Measurements from ENCODE around the gene CTDP1.
"Not testable (repeated sequence)": the region's sequence is repeated elsewhere in the genome, so short reads cannot be mapped to it uniquely, and the experiment has no call there.

Gene CTDP1

DNA sequence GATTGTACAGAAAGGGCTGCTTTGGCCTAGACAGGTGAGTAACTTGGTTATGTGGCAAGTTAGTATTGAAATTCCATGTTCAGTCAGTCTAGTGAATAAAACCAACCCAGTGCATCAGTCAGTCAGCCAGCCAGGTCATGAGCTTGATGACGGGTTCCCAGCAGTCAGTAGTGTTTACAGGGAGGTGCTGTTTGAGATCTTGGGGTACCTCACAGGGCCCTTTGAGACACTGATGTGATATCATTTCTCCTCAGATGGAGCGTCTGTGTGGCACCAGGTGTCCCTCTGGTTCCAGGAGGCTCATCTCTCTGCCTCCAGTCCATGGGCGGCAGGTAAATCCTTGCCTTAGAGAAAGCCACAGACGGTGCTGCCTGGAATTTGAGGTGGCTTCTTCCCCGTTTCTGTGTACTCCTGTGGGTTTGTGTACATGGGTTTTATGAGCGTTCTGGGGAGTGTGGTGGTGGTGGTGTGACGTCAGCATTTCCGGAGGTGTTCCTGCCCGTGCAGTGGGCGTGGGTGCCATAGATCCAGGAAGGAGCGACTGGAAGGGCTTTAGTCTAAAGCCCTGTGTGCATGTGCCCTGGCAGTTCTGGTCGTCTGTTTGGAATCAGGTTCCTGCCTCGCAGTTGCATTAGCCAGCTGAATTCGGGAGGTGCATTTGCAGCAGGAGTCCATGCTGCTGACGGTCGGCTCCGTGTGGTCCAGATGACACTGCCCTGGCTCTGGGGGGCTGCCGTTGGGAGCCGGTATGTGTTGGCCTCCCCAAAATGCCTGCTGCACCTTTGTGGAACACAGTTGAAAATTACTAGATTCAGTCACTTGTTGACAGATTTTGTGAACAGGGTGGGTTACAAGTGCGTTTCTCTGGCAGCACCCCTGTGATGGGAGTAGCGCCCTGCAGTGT lies 2.1 kb downstream of the CTDP1 start:
- DNase-seq (ENCODE audit: low spot score) = no peak

DNA sequence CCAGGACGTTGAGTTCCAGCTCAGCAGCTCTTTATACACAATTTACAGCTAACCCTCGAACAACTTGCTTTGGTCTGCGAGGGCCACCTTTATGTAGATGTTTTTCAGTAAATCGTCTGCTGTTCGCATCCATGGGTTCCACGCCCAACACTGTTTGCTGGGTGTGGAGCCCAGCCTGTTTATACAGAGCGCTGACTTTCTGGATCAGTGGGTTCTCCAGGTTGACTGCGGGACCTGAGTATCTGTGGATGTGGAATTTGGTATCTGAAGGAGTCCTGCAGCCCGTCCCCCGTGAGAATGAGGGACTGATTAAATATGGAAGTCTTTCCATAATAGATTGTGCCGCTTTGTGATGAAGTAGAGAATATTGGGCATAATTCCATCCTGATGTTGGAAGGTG lies 2.9 kb downstream of the CTDP1 start:
- no peak for DNase-seq (ENCODE audit: low spot score)

DNA sequence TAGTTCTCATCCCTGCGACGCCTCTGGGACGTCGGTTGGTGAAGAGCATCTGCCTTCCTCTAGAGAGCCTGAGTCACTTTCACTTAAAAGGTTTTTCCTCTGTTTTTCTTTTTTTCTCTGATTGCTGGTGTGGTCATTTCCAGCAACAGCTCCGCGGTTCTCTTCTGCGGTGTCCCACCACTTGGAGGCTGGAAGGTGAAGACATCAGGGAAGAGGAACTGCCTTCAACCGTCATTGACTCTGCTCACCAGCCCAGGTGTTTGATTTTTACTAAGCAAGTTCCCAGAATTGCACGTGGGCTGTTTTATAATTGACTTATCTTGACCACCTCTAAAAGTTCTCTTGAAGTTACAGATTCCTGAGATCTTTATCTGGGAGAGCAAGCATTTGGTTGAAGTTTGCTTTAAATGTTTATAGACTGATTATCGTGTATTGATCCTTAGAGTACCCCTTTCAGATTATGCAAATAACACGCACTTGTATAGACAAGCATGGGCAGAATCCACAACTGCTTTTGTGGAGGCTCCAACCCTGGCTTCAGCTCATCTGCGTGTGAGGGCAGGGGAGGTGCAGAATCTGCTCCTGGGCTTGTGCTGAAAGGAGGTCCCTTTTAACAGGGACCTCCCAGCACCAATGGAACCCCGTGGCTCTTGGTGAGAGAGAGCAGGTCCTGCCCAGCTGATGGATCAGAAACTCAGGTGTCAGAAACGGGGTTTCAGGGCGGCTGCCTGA lies 3.5 kb downstream of the CTDP1 start:
- no peak for DNase-seq (ENCODE audit: low spot score)

DNA sequence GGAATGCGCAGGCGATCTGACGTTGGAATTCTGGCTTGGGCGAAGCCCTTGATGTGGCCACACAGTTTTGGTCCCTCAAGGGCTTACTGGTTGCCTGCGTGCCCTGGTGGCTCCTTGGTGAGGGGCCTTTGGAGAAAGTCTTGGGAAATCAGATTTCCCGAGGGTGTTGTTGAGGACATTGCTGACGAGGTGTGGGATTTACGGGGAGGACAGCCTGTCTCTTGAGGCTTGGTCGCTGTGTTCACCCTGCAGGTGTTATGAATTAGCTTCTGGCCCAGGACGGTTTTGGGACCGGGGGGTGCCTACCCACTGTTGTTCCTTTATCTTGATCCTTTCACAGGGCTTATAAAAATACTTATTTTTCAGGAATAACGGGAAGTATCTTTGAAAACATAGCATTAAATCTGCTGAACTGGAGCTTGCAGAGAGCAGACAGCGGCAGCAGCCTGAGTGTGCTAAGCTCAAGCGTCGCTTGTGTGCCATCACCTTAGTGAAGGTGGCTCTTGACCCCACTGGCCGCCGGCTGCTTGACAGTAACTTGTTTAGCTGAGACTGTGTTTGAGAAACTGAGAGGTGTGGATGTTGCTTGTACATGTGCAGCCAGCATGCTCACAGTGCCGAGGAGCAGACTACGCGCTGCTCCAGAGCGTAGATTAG lies 4.2 kb downstream of the CTDP1 start:
- DNase-seq (ENCODE audit: low spot score) = no peak

DNA sequence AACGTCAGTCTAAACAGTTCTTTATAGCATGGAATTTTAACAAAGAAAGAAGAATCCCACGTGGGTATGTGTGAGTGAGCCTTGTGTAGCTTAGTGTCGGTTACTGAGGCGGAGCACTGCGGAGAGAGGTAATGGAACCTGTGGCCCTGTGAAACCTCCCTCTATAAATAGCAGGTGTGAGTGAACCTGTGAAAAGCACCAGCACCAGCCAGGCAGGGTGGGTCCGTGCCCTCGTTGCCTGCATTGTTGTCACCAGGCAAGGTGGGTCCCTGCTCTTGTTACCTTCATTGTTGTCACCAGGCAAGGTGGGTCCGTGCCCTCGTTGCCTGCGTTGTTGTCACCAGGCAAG lies 4.7 kb downstream of the CTDP1 start:
- no peak for DNase-seq (ENCODE audit: low spot score)

DNA sequence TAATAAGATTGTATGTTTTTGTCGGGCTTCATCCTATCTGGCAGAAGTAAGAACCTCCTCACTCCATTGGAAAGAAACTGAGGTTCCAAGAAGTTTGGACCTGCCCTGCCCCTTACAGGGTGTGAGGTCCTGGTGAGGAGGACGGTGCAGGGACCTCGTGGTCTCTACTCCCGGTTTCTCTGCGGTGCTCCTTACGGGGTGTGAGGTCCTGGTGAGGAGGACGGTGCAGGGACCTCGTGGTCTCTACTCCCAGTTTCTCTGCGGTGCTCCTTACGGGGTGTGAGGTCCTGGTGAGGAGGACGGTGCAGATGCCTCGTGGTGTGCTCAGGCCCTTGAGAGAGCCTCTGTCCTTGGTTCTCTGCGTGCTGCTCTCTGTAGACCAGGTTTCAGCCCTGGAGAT lies 5.2 kb downstream of the CTDP1 start:
- no peak for DNase-seq (ENCODE audit: low spot score)

DNA sequence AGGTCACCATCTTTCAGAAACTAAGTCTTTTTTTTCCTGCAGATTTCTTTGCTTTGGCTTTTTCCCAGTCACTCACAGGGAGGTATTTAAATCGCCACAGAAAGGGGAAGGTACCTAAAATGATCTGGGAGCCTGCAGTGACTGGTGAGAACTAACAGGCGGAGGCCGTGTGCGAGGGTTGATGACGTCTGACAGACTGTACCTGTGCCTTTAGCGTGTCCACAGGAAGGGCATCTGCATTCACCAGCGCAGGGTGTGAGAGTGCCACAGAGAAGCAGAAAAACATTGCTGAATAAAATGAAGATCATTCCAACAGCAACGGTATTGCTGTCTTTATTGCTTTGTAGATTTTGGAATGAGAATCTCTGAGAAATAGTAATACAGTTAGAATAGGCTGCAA lies 5.7 kb downstream of the CTDP1 start:
- DNase-seq (ENCODE audit: low spot score) = no peak

DNA sequence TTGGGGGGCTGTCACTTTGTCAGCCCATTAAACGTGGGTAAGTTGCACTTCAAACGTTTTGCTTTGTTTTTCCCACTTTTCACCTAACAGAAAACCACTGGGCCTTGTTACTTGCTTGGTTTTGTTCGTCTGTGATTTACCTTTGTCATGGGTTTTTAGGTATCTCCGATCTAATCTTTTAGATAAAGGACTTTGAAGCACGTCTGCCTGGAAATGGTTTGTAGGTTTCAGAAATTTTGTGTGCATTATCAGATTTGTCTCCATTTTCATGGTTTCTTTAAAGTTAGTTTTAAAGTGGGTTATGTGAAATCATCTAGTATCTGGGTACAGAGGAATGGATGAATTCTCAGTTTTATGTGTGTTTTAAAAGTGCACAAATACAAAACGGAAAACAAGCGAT lies 6.4 kb downstream of the CTDP1 start:
- DNase-seq (ENCODE audit: low spot score) = no peak

DNA sequence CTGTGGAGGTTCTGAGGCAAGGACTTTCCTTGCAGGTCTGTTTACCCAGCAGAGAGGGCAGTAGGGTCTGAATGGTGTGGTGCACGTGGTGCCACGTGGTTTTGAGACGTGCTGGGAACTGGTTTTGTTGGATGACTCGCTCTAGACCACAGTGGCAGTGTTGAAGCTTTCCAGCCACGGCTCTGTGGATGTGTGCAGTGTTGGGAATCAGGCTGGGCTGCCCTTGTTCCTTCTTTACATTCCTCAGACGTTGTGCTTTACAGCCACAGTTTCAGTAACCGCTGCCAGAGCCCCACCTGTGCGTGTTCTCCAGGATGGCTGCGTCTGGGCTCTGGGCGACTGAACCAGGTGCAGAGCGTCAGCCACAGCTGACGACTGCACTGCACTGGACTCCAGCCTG lies 8.2 kb downstream of the CTDP1 start:
- no peak for DNase-seq (ENCODE audit: low spot score)

DNA sequence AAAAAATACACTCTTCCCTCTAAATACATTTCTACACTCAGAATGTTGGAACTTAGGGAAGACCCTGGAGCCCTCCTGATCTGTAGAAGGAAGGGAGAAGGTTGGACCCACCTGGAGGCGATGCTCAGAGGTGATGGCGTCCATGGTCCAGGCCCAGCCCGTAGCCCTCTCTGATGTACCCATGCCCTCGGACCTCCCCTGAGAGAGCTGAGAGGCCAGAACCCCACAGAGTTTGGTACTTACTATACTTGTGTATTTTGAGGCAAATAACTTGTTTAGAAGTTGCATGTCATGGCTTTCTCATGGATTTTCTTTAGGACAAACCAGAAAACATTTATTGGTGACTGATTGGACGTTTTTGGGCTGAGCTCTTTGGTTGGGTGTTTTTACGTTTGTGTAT lies 10.5 kb downstream of the CTDP1 start:
- no peak for DNase-seq (ENCODE audit: low spot score)

DNA sequence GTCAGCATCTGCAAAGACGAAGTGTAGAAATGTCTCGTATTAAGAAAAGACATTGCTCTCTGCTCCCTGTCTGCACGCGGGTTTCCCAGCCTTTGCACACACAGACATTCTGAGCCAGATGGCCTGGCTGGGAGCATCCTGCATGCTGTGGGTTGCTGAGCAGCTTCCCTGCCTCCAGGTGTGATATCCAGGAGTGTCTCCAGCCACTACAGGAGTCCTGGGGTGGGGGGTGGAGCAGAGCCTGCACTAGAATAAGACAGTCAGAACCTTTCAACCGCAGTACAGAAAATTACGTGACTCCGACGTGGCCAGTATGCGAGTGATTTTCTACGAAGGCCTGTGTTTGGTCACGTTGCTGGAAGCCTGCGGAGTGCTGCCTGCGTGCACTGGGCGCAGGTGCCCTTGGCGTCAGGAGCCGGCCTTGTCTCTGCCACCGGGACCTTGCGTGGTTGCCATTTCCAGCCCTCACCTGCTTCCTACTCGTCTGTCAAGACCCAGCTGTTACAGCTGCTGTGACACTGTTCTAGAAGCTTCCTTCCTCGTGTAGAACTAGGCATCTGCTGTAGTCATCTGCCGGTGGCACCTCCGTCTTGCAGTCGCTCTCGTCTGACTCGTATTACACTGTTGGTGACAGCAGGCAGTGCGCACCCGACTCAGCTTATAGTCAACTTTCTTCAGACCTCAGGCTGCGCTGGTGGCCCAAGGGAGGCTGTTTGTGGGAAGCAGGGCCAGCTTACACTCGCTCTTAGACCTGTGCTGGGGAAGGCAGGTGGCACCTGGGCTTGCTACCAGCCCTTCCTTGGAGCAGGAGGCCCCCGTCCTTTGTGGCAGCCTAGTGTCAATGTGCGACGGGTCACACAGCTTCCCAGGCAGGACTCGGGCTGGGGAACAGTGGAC lies 11.2 kb downstream of the CTDP1 start:
- DNase-seq (ENCODE audit: low spot score) = no peak

DNA sequence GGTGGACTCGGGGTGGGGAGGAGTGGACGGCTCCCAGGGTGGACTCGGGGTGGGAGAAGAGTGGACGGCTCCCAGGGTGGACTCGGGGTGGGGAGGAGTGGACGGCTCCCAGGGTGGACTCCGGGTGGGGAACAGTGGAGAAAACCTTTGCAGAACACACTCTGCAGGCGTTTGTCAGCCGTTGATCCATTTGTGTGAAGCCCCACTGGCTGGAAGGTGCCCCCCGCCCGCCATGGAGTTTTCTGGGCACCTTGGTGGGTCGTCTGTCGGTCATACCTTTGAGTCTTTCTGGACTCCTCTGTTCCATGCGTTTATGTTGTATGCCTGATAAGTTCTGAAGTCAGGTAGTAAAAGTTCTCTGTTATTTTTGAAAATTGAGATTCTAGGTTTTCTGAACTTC lies 12.5 kb downstream of the CTDP1 start:
- no peak for DNase-seq (ENCODE audit: low spot score)

DNA sequence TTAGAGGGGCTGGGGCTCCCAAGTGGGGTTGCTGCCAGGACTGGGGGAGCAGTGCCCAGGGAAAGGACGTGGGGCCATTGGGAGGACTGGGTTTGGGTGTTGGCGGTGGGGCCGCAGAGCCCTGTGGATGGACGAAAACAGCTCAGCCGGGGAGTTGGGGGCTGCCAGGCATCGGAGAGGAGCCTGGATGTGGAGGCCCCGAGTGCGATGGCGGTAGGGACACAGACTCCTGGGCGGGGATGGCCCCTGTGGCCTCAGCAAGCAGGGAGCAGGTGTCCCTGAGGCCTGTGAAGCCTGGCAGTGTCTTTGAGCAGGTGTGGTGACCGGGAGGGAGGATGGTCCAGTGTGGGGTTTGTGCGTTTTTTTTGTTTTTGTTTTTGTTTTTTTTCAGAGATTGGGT lies 13.3 kb downstream of the CTDP1 start:
- DNase-seq (ENCODE audit: low spot score) = no peak

DNA sequence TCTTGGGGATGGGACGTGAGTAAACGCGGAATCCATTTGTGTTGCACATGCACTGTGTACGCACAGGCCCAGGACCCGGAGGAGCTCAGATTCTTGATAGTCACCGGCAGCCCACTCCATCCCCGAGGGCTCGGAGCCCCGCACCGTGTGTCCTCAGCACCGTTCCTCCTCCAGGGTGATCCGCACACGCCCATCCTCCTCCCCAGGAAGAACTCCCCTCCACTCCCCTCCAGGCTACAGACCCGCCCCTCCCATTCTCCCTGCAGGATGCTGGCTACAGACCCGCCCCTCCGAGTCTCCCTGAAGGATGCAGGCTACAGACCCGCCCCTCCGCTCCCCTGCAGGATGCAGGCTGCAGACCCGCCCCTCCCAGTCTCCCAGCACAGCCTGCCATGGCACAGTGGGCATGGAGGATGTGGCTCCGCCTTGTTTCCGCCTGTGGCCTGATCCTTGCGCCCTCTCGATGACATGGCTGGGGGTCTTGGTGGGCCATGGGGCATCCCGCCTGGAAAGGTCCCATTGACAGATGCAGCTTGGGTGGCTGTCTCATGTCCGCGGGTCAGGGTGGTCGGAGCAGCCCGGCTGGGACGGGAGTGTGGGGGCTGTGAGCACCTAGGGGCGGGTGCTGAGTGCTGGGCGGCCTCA lies 14.1 kb downstream of the CTDP1 start:
- no peak for DNase-seq (ENCODE audit: low spot score)

DNA sequence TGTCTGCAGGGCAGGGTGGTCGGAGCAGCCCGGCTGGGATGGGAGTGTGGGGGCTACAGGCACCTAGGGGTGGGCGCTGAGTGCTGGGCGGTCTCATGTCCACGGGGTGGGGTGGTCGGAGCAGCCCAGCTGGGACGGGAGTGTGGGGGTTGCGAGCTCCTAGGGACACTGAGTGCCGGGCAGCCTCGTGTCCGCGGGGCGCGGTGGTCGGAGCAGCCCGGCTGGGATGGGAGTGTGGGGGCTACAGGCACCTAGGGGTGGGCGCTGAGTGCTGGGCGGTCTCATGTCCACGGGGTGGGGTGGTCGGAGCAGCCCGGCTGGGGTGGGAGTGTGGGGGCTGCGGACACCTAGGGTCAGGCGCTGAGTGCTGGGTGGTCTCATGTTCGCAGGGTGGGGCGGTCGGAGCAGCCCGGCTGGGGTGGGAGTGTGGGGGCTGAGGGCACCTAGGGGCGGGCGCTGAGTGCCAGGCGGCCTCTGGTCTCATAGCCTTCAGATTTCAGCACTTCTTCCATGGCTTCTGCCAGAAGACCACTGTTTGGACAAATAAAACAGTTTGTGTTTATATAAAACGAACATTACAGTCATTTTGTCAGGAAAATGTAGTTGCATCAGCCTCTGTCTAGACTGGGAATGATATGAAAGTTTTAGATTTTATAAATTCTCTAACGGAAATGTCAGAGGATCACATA lies 14.7 kb downstream of the CTDP1 start:
- not testable (repeated sequence) for DNase-seq (ENCODE audit: low spot score)

DNA sequence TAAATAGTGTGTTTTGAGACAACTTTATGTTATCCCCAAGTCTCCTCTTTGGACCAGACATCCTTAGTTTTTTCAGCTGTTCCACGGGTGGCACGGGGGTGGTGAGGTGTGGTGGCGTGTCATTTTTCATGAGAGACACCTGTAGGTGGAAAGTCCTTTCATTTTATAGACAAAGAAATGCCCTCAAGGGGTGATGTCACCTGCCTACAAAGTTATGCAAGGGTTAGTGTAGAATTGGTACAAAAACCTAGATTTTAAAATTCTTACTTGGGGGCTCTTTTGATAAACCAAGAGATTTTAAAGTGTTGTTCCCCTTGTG lies 15.3 kb downstream of the CTDP1 start:
- no peak for DNase-seq (ENCODE audit: low spot score)

DNA sequence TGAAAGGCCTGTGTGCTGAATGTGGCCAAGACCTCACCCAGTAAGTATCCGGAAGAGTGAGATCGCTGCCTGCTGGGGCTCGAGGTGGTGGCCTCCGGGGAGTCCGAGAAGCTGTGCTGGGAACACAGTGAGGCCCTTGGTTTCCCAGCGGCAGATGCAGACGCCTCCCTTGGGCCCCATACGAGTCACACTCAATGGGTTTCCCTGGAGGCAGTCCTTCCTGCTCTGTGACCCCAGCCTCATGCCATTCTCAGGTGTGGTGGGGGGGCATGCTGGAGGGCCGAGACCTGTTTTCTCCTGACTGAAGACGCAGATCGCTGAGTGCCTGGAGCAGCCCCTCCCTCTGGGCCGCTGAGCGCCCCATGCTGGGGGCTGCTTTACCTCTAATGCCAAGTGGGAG lies 15.7 kb downstream of the CTDP1 start:
- no peak for DNase-seq (ENCODE audit: low spot score)

DNA sequence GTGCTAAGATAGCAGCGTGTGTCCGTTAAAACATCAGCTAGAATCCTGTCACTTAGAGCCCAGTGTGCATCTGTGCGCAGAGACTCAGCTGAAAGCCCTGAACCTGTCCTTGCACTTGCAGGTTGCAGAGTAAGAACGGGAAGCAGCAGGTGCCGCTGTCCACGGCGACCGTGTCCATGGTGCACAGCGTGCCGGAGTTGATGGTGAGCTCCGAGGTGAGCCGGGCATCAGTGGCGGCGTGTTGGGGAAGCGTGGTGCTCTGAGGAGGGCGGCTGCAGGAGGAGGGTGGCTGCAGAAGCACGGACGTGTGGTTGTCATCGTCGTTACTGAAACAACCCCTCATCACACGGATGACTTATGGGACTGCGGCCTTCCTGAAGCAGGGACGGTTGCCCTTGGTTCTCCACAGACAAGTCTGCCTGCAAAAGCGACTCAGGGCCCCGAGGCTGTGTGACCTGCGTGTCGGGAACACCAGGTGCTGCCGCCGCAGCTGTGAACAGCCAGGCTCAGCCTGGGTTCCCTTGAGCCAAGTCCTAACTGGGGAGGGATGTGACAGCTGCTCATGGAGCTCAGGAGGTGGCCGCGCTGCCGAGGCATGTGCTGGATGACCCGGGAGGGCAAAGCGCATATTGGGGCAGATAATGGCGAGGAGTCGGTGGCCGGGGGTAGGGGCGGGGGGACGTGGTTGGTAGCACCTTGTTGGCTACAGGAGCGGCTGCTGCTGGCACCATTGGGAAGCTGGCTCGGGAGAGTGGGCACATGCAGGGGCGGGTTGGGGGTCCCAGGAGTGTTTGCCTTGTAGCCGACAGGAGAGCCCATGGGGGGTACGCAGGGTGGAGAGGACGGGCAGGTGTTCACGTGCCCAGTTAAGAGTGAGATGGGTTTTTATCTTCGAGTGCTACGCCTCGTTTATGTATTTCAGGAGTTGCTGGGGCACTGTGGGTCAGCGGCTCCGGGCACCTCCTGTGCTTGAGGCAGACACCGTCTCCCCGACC lies 16.6 kb downstream of the CTDP1 start:
- no peak for DNase-seq (ENCODE audit: low spot score)

DNA sequence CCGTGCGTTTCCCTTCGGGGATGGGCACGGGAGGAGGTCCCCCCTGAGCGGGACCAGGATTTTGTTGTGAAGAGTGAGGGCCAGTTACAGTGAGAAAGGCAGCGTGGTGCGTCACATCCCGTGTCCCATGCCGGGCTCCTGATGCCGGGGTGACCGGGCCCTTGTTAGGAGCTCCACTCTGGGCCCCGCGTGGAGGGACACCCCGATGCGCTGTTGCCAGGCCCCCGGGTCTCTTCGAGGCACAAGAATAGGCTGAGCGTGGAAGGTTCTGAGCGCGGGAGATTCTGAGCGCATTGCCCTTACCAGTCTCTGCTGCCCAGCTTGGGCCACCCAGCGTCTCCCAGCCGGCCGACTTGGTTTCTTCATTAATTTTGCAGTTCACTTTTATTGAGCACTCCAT lies 17.6 kb downstream of the CTDP1 start:
- no peak for DNase-seq (ENCODE audit: low spot score)

DNA sequence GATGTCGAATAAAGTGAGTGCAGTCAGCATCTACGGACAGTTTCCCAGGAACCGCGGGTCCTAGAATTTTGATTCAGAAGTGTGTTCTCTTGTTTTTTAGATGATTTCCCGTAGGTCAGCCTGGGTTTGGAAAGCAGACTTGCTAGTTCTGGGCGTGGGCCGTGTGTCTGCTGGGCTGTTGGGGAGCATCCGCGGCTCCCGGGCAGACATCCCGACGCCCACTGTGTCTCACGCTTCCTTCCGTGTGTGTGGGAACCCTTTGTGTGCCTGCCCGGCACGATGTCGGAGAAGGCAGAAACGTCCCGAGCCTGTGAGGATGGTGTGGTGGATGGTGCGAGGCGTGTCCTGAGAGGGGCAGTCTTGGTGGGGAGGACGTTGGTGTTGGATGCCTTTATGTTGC lies 18.4 kb downstream of the CTDP1 start:
- no peak for DNase-seq (ENCODE audit: low spot score)

Data from kidney capillary endothelial cell (primary cell).